Neural cell (in vitro differentiated cells): ENCODE data around the gene GTF2E1.

ENCODE experiments used
- SMC3 ChIP-seq: fragments of 450-650 bp; conservative IDR thresholded peaks from 2 replicates; pipeline ENCODE4 v1.6.1; 2014; ENCODE audit warnings: antibody characterized with exemption, mild to moderate bottlenecking, moderate library complexity; ENCODE audit not compliant: poor library complexity
- TF ChIP-seq, protein P1 (sequence below): fragments of 450-650 bp; IDR thresholded peaks from 2 replicates; pipeline ENCODE4 v1.5.1; 2014; ENCODE audit warnings: antibody characterized with exemption, mild to moderate bottlenecking, moderate library complexity; ENCODE audit not compliant: poor library complexity, severe bottlenecking

DNA sequence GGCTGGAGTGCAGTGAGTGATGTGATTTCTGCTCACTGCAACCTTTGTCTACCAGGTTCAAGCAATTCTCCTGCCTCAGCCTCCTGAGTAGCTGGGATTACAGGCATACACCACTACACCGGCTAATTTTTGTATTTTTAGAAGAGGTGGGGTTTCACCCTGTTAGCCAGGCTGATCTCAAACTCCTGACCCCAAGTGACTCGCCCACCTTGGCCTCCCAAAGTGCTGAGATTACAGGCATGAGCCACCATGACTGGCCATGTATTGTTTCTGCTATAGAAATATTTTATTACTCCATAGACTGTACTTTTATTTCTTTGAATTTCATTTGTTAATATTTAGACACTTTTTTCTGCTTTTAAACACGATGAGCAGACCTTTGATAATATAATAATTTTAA, 60.4 kb downstream of the GTF2E1 start:
- TF ChIP-seq, protein P1, sequence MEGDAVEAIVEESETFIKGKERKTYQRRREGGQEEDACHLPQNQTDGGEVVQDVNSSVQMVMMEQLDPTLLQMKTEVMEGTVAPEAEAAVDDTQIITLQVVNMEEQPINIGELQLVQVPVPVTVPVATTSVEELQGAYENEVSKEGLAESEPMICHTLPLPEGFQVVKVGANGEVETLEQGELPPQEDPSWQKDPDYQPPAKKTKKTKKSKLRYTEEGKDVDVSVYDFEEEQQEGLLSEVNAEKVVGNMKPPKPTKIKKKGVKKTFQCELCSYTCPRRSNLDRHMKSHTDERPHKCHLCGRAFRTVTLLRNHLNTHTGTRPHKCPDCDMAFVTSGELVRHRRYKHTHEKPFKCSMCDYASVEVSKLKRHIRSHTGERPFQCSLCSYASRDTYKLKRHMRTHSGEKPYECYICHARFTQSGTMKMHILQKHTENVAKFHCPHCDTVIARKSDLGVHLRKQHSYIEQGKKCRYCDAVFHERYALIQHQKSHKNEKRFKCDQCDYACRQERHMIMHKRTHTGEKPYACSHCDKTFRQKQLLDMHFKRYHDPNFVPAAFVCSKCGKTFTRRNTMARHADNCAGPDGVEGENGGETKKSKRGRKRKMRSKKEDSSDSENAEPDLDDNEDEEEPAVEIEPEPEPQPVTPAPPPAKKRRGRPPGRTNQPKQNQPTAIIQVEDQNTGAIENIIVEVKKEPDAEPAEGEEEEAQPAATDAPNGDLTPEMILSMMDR = no peak
- no peak for TF ChIP-seq SMC3
